OCI-LY3 (cell line): ENCODE results near the gene HIPK2.

Experiments used
- CTCF ChIP-seq: fragments of 200-600, 300-600 bp; sonication (generic); IDR thresholded peaks from 2 replicates; pipeline ENCODE4 v1.5.1; 2014; ENCODE audit warnings: antibody characterized with exemption, low read length, low read depth
- EZH2phosphoT487 ChIP-seq: fragments of 200-600 bp; shearing (Covaris generic); IDR thresholded peaks from 2 replicates; pipeline ENCODE4 v1.6.1; 2018; ENCODE audit warnings: antibody characterized with exemption, mixed run types, low read depth

GRCh38 chr7:139576179-139576973 is 201.4 kb downstream of the HIPK2 start:
- TF ChIP-seq CTCF (no peak), EZH2phosphoT487 (no peak)
